NCI-H2196 (cell line): ENCODE measurements around the gene TTLL13.

Experiments
- DNase-seq: peaks from one replicate; lab custom pipeline; 2025; ENCODE audit not compliant: unreplicated experiment; lab: John Stamatoyannopoulos, UW

The TTLL13 gene, protein sequence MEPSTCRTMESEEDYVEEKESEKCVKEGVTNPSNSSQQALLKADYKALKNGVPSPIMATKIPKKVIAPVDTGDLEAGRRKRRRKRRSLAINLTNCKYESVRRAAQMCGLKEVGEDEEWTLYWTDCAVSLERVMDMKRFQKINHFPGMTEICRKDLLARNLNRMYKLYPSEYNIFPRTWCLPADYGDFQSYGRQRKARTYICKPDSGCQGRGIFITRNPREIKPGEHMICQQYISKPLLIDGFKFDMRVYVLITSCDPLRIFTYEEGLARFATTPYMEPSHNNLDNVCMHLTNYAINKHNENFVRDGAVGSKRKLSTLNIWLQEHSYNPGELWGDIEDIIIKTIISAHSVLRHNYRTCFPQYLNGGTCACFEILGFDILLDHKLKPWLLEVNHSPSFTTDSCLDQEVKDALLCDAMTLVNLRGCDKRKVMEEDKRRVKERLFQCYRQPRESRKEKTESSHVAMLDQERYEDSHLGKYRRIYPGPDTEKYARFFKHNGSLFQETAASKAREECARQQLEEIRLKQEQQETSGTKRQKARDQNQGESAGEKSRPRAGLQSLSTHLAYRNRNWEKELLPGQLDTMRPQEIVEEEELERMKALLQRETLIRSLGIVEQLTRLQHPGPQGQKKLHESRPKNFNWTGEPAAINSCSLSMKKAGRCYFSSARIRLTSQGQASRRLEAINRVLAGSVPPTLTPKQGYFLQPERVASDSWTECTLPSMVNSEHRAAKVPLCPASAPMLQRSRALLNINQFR

DNA sequence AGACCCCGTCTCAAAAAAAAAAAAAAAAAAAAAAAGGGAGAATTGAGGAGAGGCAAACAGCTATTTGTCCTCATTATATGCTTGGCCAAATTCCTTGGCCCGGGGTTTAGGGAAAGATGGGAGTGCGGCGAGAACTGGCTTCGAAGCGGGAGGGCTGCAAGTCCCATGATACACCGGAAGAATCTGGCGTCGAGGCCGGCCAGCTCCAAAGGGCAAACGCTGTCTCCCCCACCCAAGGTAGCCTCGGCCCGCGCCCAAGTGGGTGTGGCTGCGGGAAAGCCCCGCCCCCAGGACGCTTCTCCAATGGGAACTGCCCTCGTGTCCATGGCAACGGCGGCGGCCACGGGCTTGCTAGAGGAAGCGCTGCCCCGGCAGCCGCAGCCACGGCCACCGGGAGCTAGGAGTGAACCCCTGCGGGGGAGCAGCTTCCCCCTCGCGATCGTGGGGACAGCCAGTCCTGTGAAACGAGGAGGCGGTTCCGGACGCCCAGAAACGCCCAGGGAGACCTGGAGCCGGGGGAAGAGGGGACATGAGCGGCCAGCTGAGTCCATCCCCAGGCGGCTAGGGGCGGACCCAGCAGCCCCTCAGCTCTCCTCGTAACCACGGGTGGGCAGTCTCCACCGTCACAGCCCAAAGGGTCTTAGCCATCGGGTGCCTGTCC, at the start of gene TTLL13:
TSS of gene TTLL13 (plus strand) at position 354 of the 661 bp plus-strand sequence. CDS start 1,075 bp downstream, outside the sequence.
- peak; percentile 87 for DNase-seq

DNA sequence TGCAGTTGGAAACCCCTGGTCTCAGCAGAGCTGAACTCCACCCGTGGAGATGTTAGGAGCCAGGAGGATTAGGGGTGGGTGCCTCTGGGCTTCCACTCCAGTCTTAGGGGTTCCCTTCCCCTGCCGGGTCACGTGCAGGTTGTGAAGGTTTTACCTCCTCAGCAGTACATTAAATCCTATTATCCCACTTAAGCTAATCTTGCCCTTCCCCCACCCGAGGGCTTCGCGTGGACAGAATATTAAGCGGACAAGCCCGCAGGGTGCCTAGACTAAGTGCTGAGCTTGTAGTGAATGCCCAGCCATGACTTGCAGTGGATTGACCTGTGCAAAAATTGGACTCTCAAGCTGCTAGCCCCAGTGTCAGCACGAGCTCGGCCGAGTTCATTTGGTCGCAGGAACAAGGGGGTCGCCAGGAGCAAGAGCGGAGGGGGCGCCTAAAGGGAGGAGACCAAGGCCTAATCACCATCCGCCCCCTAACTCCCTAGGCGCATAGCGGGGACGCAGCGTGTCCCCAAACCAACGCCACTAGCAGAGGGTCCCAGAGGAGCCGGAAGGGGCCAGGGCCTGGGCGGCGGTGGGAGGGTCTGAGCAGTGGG, 48.7 kb upstream of the TTLL13 start:
- no peak for DNase-seq

DNA sequence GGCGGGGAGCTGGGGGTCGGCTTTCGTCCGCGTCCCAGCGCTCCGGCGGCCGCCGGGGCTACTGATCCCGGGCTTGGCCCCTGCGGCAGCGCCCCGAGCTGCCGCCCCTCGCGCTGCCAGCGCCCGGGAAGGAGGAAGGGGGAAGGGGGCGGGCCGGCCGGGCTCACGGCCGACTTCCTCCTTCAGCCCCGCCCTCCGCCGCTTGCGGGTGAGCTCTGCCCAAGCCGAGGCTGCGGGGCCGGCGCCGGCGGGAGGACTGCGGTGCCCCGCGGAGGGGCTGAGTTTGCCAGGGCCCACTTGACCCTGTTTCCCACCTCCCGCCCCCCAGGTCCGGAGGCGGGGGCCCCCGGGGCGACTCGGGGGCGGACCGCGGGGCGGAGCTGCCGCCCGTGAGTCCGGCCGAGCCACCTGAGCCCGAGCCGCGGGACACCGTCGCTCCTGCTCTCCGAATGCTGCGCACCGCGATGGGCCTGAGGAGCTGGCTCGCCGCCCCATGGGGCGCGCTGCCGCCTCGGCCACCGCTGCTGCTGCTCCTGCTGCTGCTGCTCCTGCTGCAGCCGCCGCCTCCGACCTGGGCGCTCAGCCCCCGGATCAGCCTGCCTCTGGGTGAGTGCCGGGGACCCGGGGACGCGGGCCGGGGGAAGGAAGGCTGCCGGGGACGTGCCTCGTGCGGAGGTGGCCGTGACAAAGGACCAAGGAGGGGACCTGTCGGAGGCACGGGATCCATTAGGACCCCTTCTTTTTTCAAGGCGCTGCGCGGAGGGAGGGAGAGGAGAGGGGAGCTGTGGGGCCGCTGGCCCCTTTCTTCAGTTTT, 48.0 kb upstream of the TTLL13 start, which contains the start of gene SEMA4B:
TSS of gene SEMA4B (plus strand) at position 201 of the 814 bp plus-strand sequence. CDS start at position 450, 249 bp downstream.
- DNase-seq: peak; percentile 33

DNA sequence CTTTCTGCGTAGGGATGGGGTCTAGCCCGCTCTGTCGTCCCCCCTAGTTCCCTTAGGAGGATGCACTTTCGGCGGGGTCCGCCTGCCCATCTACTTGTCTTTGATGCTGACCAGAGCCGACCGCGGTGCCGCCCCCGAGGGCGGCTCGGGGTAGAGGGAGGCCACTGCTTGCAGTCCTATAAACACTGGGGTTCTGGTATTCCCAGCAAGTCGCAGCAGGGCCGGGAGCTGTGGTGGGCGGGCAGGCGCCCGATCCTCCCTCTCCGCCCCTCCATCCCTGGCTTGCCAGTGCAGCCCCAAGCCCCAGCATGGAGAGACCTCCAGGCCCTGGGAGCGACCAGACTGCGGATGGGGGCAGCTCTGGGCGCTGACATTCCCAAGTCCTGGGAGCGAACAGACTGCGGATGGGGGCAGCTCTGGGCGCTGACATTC, 47.4 kb upstream of the TTLL13 start:
- no peak for DNase-seq

DNA sequence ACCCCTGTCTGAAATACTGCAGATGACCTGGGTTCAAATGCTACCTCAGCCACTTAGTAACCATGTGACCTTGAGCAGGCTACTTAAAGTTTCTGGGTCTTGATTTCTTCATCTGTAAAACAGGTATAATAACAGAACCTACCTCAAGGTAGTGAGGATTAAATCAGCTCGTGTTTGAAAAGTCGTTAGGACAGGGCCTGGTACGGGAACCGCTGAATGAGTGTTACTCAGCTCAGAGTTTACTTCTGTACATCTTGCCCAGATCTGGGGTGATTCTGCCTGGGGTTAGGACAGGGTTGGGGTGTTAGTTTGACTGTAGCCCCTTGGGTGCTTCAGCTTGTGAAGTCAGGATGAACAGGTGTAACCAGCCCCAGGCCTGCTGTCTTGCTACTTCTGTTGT, 46.4 kb upstream of the TTLL13 start:
- no peak for DNase-seq

DNA sequence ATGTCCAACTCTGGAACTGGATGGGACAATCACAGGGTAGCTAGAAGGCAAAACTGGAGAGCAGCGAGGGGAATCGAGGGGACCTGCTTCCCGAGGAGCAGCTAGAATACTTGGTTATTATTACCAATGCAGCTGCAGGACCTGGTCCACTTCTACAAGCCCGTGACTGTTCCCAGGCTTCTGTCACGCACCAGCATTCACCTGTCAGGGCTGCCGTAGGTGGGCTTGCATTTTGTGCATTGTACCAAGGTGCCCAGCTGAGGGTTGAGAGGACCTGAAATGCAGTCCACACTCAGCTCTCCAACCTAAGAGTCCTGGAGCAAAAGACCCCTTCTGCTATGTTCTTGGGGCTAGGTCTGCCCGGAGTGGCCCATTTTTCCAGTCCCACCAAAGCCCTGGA, 45.9 kb upstream of the TTLL13 start:
- DNase-seq: no peak

DNA sequence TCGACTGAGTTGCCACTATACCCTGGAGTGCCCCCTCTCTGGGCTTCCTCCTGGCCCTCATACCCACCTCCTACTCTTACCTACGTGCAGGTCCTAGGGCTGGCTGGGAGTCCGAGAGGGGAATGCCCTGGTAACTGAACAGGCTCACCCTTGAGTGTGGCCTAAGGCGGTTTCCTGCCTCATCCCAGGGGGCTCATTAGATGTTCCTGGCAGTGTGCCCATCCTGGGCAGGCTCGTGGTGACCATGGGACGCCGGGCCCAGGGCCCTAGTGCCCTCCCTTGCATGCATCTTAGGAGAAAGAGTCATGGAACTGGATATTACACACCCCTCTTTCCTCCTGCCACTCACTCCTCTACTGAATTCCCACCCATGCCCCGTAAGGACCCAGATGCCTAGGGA, 45.4 kb upstream of the TTLL13 start:
- no peak for DNase-seq

DNA sequence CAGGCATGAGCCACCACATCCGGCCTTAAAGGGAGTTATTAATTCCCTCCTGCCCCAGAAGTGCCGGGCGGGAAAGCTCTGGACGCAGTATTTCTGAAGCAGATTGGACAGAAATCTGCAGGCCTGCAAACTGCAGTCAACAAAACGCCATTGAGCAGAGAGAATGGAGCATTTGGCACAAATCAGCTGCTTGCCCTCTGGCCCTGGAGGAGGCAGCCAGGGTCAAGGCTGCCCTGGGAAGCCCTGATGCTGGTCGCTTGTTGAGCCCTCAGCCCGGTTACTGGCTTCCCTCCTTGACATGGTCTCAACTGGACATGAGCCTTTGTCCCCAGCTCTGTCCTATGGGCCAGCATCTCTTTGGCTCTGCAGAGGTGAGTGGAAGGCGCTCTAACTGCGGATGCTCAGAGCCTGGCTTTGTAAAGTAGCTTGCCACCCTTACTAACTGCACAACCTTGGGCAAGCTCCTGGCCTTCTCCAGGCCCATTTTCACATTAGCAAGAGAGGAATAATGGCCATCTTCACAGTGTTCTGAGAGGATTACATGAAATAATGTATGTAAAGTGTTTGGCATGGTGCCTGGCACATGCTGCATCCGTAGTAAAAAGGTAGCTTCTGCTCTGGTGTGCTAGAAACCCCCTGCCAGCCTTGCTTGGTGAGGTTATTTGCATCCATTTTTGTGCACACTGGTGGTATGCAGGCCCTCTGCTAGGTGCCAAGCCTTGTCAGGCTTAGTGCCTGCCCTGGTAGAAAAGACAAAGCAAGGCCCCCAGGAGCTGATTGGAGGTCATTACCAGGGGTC, 44.1 kb upstream of the TTLL13 start:
- DNase-seq: no peak

DNA sequence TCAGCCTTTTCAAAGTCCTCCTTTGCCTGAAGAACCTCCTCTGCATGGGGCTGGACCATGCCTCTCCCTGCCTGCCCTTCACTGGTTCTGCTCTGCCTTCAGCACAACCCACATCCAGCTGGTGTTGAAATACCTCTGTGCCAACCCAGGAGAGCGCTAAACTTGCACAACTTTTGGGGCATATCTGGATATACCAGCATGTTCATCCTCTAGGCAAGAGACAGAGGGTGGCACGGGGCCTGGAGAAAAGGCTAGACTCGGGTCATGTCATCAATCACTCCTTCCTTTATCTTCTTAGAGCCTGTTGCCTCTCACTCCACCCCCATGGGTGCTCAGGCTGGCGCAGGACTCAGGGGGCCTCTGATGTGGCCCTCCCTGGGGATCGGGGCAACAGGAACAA, 43.5 kb upstream of the TTLL13 start:
- no peak for DNase-seq

DNA sequence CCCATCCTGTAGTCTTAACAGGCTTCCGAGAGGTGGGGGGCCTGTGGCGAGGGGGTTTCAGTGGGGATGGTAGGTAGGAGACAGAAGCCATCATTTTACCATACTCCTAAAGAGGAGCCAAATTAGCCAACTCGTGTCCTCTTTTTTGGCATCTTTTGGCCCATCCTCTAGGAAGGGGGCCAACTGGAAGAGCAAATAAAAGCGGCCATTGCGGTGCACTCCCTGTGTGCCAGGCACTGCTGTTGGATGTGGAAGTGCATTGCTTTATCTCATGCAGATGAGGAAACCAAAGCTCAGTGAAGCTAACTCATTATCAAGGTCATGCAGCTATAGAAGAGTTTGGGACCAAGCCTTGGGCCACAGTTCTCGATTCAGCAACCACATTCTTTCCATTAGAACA, 42.1 kb upstream of the TTLL13 start:
- DNase-seq: no peak

DNA sequence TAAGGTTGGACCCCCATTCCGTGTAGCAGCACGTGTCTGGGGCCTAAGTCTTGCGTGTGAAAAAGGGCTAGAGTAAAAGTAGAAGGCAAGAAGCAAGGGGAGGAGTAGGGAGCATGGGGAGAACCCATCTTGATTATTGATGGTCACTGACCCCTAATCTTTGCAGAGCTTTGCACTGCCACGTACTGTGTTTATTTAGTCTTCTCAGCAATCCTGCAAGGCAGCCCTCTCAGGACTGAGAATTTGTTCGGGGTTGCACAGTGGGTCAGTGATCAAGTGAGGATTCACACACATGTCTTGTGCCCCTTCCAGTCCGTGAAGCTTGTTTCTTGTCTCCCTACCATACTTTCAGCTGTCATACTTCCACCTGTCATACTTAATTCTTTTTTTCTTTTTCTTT, 41.0 kb upstream of the TTLL13 start:
- no peak for DNase-seq

DNA sequence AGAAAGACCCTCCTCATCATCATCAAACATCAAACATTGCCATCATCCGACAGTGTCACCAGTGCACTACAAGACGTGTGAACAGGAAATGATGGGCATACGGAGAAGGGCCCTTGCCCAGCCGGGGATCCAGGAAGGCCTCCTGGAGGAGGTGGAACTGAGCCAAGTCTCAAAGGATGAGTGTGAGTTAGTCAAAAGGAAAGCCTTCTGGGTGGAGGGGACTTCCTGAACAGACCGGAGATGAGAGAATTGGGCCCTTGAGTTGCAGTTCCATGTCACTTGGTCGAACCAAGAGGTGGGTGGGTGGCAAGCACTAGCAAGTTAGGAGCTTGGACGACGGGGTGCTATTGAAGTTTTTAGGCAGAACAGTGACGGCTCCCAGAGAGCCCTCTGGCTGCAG, 39.8 kb upstream of the TTLL13 start:
- DNase-seq: no peak

DNA sequence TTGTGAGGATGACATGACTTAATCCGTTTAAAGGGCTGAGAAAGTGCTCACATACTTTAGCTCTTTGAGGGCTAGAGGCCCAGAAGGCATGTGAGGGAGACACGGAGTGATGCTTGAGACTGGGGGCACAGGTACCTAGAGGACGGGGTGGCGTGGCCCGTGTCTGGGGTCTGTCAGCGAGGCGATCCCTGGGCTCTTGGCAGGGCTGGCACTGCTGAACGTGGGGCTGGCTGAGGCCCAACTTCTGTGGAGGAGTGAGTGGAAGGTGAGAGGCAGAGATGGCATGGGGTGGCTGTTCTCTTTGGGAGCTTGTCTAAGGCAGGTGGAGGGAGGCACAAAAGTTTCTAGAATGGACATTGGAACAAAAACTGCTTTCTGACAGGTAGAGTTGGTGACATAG, 38.8 kb upstream of the TTLL13 start:
- no peak for DNase-seq

DNA sequence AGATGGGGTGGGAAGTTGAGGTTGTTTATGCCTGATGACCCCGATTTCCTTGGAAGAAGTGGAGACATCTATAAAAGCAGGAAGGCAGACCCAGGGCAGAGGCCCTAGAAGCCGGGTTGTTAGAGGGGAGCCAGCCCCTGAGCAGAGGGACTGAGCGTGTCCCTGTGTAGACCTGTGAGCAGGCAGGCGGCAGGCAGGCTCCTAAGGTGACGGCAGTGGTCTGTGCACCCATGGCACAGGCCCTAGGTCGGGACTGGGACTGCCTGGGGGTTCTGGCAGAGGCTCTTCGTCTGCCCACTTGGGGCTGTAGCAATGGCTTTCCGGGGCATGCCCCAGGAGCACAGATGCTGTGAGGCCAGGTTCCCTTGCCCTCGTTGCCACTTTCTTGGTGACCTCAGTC, 38.3 kb upstream of the TTLL13 start:
- no peak for DNase-seq

DNA sequence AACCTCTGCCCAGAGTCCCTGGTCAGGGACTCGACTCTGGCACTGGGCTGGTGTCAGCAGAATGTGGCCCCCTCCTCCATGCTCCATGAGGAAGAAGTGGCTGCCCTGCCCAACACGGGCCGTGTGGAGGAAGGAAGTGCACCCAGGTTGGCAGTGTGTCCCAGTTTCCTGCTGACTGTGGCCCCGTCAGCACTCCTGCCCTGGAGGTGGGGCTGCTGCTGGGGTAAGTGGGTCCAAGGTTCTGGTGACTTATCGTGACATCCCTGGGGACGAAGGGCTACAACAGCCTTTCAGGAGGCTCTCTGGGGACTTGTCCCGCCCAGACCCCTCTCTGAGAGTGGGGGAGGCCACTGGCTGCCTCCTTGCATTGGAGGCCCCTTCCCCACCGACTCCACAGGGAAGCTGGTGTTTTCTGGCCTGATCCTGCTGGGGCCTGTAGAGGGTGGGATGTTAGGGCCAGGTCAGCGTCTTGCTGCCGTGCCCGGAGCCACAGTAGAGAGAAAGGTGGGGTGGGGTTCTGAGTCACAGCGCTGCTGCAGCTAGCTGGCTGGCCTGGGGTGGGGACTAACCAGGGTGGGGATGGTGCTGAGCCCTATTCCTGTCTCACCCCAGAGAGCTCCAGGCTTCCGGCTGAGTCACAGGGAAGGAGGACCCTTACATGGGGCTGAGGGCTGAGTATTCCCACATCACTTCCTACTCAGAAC, 37.8 kb upstream of the TTLL13 start:
- DNase-seq: no peak

DNA sequence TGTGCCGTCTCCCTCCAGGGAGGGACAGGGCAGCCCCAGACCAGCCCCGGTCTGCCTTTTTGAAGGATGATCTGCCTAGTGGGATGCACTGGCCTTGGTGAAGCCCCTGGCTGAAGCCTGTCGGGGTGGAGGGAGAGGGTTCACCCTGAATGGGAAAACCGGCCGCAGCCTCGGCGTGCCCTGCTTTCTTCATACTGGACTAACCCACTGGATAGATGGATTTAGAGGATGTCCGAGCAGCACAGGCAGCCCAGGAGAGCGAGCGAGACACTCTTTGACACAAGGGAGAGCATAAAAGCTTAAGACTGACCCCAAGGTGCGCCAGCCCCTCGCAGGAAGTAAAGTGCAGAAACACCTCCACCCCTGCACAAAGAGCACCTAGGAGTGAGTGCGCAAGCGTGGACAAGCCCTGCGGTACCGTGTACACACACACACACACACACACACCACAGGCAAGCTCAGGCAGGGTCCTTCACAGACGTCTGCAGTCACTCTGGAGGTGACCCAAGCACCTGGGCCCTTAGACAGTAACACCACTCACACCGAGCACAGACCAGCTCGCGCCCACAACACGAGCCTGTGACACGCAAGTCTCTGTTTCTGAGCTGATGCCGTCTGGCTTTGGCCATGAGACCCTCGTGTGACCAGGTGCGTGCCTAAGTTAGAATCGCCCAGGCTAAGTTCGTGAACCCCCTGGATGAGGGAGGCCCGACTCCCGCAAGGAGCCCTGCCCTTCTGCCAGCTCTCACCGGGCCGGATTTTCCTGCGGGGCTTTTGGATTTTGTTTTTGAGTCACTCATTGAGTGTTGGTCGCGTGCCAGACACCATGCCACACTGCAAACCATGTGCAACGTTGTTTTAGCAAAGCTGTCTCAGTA, 36.9 kb upstream of the TTLL13 start:
- no peak for DNase-seq

DNA sequence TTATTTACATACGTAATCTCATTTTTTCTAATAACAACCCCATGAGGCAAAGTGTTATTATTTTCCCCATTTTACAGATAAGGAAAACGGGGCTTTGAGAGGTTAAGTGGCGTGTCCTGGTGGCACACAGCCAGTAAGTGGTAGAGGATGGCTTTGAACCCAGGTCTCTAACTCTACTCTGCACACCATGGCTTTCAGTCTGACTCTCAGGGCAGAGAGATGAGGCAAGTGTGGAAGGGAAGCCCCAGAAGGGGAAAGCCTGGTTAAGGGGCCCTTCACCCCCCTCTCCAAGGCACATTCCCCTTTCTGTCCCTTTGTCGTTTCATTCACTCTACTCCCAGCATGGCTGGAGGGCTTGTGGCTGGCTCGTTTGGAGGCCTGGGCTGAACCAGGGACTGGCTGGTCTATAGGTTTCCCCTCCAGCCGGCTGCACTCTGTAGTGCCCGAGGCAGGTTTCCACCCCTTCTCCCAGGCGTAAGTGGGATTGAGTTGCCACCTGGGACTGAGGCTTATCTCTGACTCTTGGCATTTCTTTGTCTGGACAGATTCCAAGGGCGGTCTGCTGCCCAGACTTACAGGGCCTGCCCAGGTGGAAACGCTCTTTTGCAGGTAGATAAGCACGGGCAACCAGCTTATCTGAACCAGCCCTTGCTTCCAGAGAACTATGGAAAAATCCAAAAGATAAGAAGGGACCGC, 36.1 kb upstream of the TTLL13 start:
- no peak for DNase-seq

DNA sequence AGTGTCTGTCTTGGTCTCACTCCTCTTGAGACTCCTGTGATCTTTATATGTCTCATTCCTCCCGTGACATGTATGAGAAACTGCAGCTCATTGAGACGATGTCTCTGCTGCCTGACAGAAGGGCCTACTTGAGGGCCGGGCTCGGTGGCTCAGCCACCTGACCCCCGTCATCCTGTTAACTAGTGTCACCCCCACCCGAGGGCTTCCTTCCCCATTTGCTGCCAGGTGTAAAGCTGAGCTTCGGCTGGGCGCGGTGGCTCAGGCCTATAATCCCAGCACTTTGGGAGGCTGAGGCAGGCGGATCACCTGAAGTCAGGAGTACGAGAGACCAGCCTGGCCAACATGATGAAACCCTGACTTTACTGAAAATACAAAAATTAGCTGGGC, 35.5 kb upstream of the TTLL13 start:
- no peak for DNase-seq
